Hepatocyte (in vitro differentiated cells): ENCODE data around the gene TRAF7.

Experiments used
- EZH2 ChIP-seq: fragments of 200-600 bp; sonication (generic); IDR thresholded peaks from 2 replicates; pipeline ENCODE4 v1.6.1; 2016; ENCODE audit warnings: antibody characterized with exemption, mild to moderate bottlenecking, borderline replicate concordance
- EZH2phosphoT487 ChIP-seq: fragments of 200-600 bp; sonication (generic); IDR thresholded peaks from one replicate; pipeline ENCODE4 v1.6.1; 2018; ENCODE audit warnings: antibody characterized with exemption, mild to moderate bottlenecking, low read depth, moderate library complexity; ENCODE audit not compliant: unreplicated experiment, severe bottlenecking
- TF ChIP-seq, protein P1 (sequence below): fragments of 200-600 bp; sonication (generic); IDR thresholded peaks from 2 replicates; pipeline ENCODE4 v1.5.1; 2016; ENCODE audit warnings: antibody characterized with exemption, mild to moderate bottlenecking; ENCODE audit not compliant: poor library complexity

- TF ChIP-seq, protein P1, sequence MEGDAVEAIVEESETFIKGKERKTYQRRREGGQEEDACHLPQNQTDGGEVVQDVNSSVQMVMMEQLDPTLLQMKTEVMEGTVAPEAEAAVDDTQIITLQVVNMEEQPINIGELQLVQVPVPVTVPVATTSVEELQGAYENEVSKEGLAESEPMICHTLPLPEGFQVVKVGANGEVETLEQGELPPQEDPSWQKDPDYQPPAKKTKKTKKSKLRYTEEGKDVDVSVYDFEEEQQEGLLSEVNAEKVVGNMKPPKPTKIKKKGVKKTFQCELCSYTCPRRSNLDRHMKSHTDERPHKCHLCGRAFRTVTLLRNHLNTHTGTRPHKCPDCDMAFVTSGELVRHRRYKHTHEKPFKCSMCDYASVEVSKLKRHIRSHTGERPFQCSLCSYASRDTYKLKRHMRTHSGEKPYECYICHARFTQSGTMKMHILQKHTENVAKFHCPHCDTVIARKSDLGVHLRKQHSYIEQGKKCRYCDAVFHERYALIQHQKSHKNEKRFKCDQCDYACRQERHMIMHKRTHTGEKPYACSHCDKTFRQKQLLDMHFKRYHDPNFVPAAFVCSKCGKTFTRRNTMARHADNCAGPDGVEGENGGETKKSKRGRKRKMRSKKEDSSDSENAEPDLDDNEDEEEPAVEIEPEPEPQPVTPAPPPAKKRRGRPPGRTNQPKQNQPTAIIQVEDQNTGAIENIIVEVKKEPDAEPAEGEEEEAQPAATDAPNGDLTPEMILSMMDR, result no peak
- TF ChIP-seq EZH2, result no peak
- TF ChIP-seq EZH2phosphoT487, result no peak
These were observed 17.8 kb downstream of the TRAF7 start for GRCh38 chr16:2173366-2173765.
